ENCODE measurements around the gene HACD3. TPM values are rescaled to one million over a fixed set of nuclear protein-coding genes. Genes with fewer than 3 reads are reported as not detected.
A peak's percentile ranks its signal among the peaks of the same experiment; 100 is the strongest.
"Not testable (repeated sequence)": the region's sequence is repeated elsewhere in the genome, so short reads cannot be mapped to it uniquely, and the experiment has no call there.

The HACD3 gene
- total and polyA plus RNA-seq, 2 experiments from 2014 or later, result 127 to 171 TPM

DNA sequence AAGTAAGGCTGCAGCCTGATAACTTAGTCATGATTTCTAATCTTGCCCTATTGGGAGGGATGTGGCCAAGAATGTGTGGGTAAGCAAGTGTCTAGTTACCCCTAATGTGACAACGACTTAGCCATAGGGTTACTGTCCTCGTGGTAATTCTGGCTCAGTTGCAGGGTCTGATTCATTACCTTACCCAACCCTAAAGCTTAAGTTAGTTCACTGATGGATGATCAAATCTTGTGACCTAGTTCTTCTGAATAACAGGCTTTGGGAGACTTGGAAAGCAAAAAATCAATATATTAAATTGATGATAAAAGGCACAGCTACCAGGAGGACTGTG is 82.3 kb downstream of the HACD3 start:
- DNase-seq (ENCODE audit: low spot score), result no peak
- Histone ChIP-seq H3K9me2 (replicated peaks; ENCODE audit: insufficient read depth) (no peaks in the 10 kb centered on the region), H3K4me3 (no peak overlapping the region), H3K4me2 (peak overlapping the region; percentile 80), H3K27me3 (no peaks in the 10 kb centered on the region), H3K9me3 (ENCODE audit: low read depth) (no peaks in the 10 kb centered on the region), H3K4me1 (ENCODE audit: insufficient read depth) (peaks cover 19% of the 10 kb centered on the region), H3K27ac (peak overlapping the region; percentile 98), H2AFZ (no peak overlapping the region), H3K36me3 (replicated peaks; ENCODE audit: insufficient read depth, low read depth) (no peaks in the 10 kb centered on the region), H3K79me2 (peaks cover 42% of the 10 kb centered on the region), H4K20me1 (ENCODE audit: insufficient read depth, poor library complexity, severe bottlenecking) (no peaks in the 10 kb centered on the region)
- WGBS (ENCODE audit: low lambda C conversion rate, missing lambda C conversion rate), result 83% methylated on average over 2 of the region's 2 CpGs
- no peak for TF ChIP-seq EZH2phosphoT487 (IDR thresholded peaks at IDR 0.05; ENCODE audit: low read depth, severe bottlenecking, unreplicated experiment)
- TF ChIP-seq, protein P1, sequence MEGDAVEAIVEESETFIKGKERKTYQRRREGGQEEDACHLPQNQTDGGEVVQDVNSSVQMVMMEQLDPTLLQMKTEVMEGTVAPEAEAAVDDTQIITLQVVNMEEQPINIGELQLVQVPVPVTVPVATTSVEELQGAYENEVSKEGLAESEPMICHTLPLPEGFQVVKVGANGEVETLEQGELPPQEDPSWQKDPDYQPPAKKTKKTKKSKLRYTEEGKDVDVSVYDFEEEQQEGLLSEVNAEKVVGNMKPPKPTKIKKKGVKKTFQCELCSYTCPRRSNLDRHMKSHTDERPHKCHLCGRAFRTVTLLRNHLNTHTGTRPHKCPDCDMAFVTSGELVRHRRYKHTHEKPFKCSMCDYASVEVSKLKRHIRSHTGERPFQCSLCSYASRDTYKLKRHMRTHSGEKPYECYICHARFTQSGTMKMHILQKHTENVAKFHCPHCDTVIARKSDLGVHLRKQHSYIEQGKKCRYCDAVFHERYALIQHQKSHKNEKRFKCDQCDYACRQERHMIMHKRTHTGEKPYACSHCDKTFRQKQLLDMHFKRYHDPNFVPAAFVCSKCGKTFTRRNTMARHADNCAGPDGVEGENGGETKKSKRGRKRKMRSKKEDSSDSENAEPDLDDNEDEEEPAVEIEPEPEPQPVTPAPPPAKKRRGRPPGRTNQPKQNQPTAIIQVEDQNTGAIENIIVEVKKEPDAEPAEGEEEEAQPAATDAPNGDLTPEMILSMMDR (IDR thresholded peaks at IDR 0.05; ENCODE audit: poor library complexity), result no peak

DNA sequence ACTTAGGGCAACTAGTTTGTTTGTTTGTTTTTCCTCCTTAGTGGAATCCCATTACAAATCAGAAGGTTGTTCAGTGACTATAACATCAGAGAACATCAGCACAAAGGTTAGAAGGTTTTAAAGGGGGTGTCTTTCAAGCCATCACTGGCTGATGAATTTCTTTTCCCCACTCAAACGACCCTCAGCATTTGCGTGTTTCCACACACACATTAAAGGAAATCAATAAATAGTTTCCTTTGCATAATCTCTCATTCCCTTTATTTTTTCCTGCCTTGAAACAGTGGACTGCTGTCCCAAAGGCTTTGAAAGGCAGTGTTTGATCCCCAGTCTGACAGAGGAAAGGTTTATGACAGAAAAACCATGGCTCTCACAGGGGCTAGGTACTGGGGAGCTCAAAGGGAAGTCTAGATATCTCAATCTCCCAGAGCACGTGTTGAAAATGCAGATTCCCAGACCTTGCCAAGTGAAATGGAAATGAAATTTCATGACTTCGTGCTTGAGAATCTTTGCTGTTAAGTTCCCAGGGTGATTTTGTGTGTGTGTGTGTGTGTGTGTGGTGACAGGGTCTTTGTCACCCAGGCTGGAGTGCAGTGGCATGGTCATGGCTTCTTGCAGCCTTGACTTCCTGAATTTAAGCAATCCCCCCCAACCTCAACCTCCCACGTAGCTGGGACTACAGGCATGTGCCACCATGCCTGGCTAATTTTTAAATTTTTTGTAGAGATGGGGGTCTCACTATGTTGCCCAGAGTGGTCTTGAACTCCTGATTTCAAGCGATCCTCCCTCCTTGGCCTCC is 82.9 kb downstream of the HACD3 start:
- Histone ChIP-seq H4K20me1 (ENCODE audit: insufficient read depth, poor library complexity, severe bottlenecking) (no peaks in the 10 kb centered on the region), H3K4me3 (no peak overlapping the region), H3K4me2 (peak overlapping the region; percentile 80), H3K27me3 (no peaks in the 10 kb centered on the region), H2AFZ (no peak overlapping the region), H3K36me3 (replicated peaks; ENCODE audit: insufficient read depth, low read depth) (no peaks in the 10 kb centered on the region), H3K4me1 (ENCODE audit: insufficient read depth) (peaks cover 19% of the 10 kb centered on the region), H3K9me3 (ENCODE audit: low read depth) (no peaks in the 10 kb centered on the region), H3K79me2 (peaks cover 37% of the 10 kb centered on the region), H3K9me2 (replicated peaks; ENCODE audit: insufficient read depth) (no peaks in the 10 kb centered on the region), H3K27ac (peak overlapping the region; percentile 98)
- WGBS (ENCODE audit: low lambda C conversion rate, missing lambda C conversion rate), result 77% methylated on average over 6 of the region's 6 CpGs
- no peak for TF ChIP-seq EZH2 (IDR thresholded peaks at IDR 0.05; ENCODE audit: borderline replicate concordance)
- no peak for TF ChIP-seq EZH2phosphoT487 (IDR thresholded peaks at IDR 0.05; ENCODE audit: low read depth, severe bottlenecking, unreplicated experiment)
- TF ChIP-seq, protein P1 (IDR thresholded peaks at IDR 0.05; ENCODE audit: poor library complexity), result no peak
- DNase-seq (ENCODE audit: low spot score), result no peak

DNA sequence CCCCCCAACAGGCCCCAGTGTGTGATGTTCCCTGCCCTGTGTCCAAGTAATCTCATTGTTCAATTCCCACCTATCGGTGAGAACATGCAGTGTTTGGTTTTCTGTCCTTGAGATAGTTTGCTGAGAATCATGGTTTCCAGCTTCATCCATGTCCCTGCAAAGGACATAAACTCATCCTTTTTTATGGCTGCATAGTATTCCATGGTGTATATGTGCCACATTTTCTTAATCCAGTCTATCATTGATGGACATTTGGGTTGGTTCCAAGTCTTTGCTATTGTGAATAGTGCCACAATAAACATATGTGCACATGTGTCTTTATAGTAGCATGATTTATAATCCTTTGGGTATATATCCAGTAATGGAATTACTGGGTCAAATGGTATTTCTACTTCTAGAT is 85.6 kb downstream of the HACD3 start:
- 95% methylated on average over 1 of the region's 1 CpG for WGBS (ENCODE audit: low lambda C conversion rate, missing lambda C conversion rate)

DNA sequence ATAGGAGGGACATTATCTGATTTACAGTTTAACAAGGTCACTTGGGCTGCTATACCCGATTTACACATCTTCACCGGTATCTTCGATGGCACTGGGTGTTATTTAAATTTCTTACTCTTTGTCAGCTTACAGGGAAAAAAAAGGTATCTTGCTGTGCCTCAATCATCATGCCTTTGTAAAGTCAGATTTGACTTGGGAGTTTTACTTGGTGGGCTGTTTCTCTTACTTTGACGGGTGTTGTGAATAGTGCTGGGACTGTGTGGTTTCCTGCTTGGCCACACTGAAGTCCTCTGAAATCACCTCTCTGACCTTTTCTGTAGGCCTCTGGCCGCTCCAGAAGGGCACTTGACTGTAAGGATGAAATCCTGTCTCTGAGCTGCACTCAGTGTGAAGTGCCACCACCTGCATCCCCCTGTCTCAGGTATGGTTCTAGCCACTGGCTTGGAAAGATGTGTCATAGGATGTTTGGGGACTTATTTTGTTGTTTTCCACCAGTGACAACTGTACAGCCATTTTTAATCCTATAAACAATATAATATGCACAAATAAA is 88.4 kb downstream of the HACD3 start:
- 53% methylated on average over 5 of the region's 5 CpGs for WGBS (ENCODE audit: low lambda C conversion rate, missing lambda C conversion rate)
- Histone ChIP-seq H3K9me2 (replicated peaks; ENCODE audit: insufficient read depth) (no peaks in the 10 kb centered on the region), H3K79me2 (no peaks in the 10 kb centered on the region), H3K36me3 (replicated peaks; ENCODE audit: insufficient read depth, low read depth) (no peaks in the 10 kb centered on the region), H3K4me3 (no peak overlapping the region), H4K20me1 (ENCODE audit: insufficient read depth, poor library complexity, severe bottlenecking) (no peaks in the 10 kb centered on the region), H3K27ac (no peak overlapping the region), H3K27me3 (no peaks in the 10 kb centered on the region), H3K9me3 (ENCODE audit: low read depth) (no peaks in the 10 kb centered on the region), H2AFZ (no peak overlapping the region), H3K4me1 (ENCODE audit: insufficient read depth) (no peaks in the 10 kb centered on the region), H3K4me2 (no peak overlapping the region)
- no peak for TF ChIP-seq EZH2 (IDR thresholded peaks at IDR 0.05; ENCODE audit: borderline replicate concordance)
- no peak for TF ChIP-seq EZH2phosphoT487 (IDR thresholded peaks at IDR 0.05; ENCODE audit: low read depth, severe bottlenecking, unreplicated experiment)
- TF ChIP-seq, protein P1 (IDR thresholded peaks at IDR 0.05; ENCODE audit: poor library complexity), result no peak
- DNase-seq (ENCODE audit: low spot score), result no peak

More for the DNA sequence above, 85.6 kb downstream of the HACD3 start:
- not testable (repeated sequence) for H3K27me3 ChIP-seq; H3K9me3 ChIP-seq (ENCODE audit: low read depth); H3K4me1 ChIP-seq (ENCODE audit: insufficient read depth); H4K20me1 ChIP-seq (ENCODE audit: insufficient read depth, poor library complexity, severe bottlenecking); DNase-seq (ENCODE audit: low spot score); H3K4me3 ChIP-seq; H3K36me3 ChIP-seq (replicated peaks; ENCODE audit: insufficient read depth, low read depth); H2AFZ ChIP-seq; H3K9me2 ChIP-seq (replicated peaks; ENCODE audit: insufficient read depth); H3K27ac ChIP-seq; H3K4me2 ChIP-seq
- H3K79me2 ChIP-seq, result peaks cover 14% of the 10 kb centered on the region
